ENCODE measurements around the gene CCNY. TPM values are rescaled to one million over a fixed set of nuclear protein-coding genes. Genes with fewer than 3 reads are reported as not detected.

Gene CCNY
- total and polyA plus RNA-seq, 12 donors = 26.0 to 99.4 (median 88.9) TPM

- Histone ChIP-seq H3K4me1 (peaks cover 0 to 15% (median 11%) of the 10 kb centered on the region in 9 donors), H3K9me3 (no peaks in the 10 kb centered on the region), H3K4me3 (no peak overlapping the region), H3K27me3 (peaks cover 0 to 5% (median 0%) of the 10 kb centered on the region in 7 donors), H3K36me3 (peaks cover 0 to 21% (median 0%) of the 10 kb centered on the region in 9 donors), H3K27ac (no peak overlapping the region)
- intact Hi-C loops (cut with DNase I) = loop anchor here in 1 of 10 donors (10.0 kb wide), 1 partner anchor 464 kb away; no protein-coding TSS in a partner anchor
- ATAC-seq = no peak
- TF ChIP-seq CTCF (IDR thresholded peaks at IDR 0.05) = no peak
- DNase-seq = no peak
- WGBS, 2 donors = 58 to 62% methylated on average over 3 of the region's 3 CpGs
Measured at GRCh38 chr10:35579116-35579515, 242.8 kb downstream of the CCNY start.

GRCh38 chr10:35579726-35580422, 243.6 kb downstream of the CCNY start:
- TF ChIP-seq CTCF (IDR thresholded peaks at IDR 0.05) = no peak
- H3K27ac ChIP-seq = no peak overlapping the region
- peaks cover 0 to 15% (median 0%) of the 10 kb centered on the region in 9 donors for H3K36me3 ChIP-seq
- intact Hi-C loops (cut with DNase I) = loop anchor here in 2 of 10 donors (5.0 to 10.0 kb wide), 2 partner anchors 465 to 537 kb away; no protein-coding TSS in a partner anchor
- peaks cover 0 to 15% (median 11%) of the 10 kb centered on the region in 9 donors for H3K4me1 ChIP-seq
- H3K27me3 ChIP-seq = peaks cover 0 to 5% (median 0%) of the 10 kb centered on the region in 7 donors
- no peak for DNase-seq
- no peaks in the 10 kb centered on the region for H3K9me3 ChIP-seq
- no peak for ATAC-seq
- H3K4me3 ChIP-seq = no peak overlapping the region
- WGBS, 2 donors = 71 to 75% methylated on average over 12 of the region's 12 CpGs

- Histone ChIP-seq H3K27ac (no peak overlapping the region), H3K36me3 (peaks cover 0 to 9% (median 0%) of the 10 kb centered on the region in 9 donors), H3K9me3 (no peaks in the 10 kb centered on the region), H3K4me3 (no peak overlapping the region), H3K27me3 (peaks cover 0 to 5% (median 0%) of the 10 kb centered on the region in 7 donors), H3K4me1 (peaks cover 0 to 15% (median 11%) of the 10 kb centered on the region in 9 donors)
- no peak for ATAC-seq
- TF ChIP-seq CTCF (IDR thresholded peaks at IDR 0.05) = no peak
- no peak for DNase-seq
- 95 to 96% methylated on average over 3 of the region's 3 CpGs for WGBS, 2 donors
- intact Hi-C loops (cut with DNase I) = loop anchor here in 1 of 10 donors (5.0 kb wide), 1 partner anchor 537 kb away; no protein-coding TSS in a partner anchor
Measured at GRCh38 chr10:35580423-35580770, 244.1 kb downstream of the CCNY start.

- Histone ChIP-seq H3K27ac (no peak overlapping the region), H3K4me1 (peaks cover 0 to 15% (median 11%) of the 10 kb centered on the region in 9 donors), H3K36me3 (no peaks in the 10 kb centered on the region), H3K4me3 (no peak overlapping the region), H3K27me3 (peaks cover 0 to 5% (median 0%) of the 10 kb centered on the region in 7 donors), H3K9me3 (no peaks in the 10 kb centered on the region)
- no peak for DNase-seq
- WGBS, 2 donors = 88 to 91% methylated on average over 6 of the region's 6 CpGs
- intact Hi-C loops (cut with DNase I) = loop anchor here in 1 of 10 donors (5.0 kb wide), 1 partner anchor 536 kb away; no protein-coding TSS in a partner anchor
- ATAC-seq = no peak
- TF ChIP-seq CTCF (IDR thresholded peaks at IDR 0.05) = no peak
Measured at GRCh38 chr10:35581655-35582054, 245.3 kb downstream of the CCNY start.
